Central memory CD8-positive, alpha-beta T cell (primary cell): ENCODE measurements around the gene CDC7.
A peak's percentile ranks its signal among the peaks of the same experiment; 100 is the strongest.
"Not testable (repeated sequence)": the region's sequence is repeated elsewhere in the genome, so short reads cannot be mapped to it uniquely, and the experiment has no call there.

Experiments used
- ATAC-seq: fragments of 150-1000 bp; cut with Tn5 transposase; replicated peaks from 2 replicates; pipeline ENCODE4 v1.10.0; 2022; ENCODE audit warnings: mild to moderate bottlenecking, moderate FRiP score, moderate number of reproducible peaks; ENCODE audit not compliant: poor library complexity, severe bottlenecking; ENCODE audit errors: extremely low read depth
- DNase-seq, 2 donors: peaks; one replicate each; pipeline ENCODE4 v3.0.0; 2021; ENCODE audit warnings: low spot score in 2 of 2
- H3K27ac Mint-ChIP-seq: one replicate; pipeline ENCODE4 v1.8.0; 2022; ENCODE audit warnings: low read depth, mild to moderate bottlenecking, moderate library complexity, mixed read lengths
- H3K27me3 Mint-ChIP-seq: one replicate; pipeline ENCODE4 v1.8.0; 2022; ENCODE audit warnings: mixed read lengths
- H3K36me3 Mint-ChIP-seq: one replicate; pipeline ENCODE4 v1.8.0; 2022; ENCODE audit warnings: mild to moderate bottlenecking, moderate library complexity, mixed read lengths; ENCODE audit not compliant: insufficient read depth
- H3K4me1 Mint-ChIP-seq: one replicate; pipeline ENCODE4 v1.8.0; 2022; ENCODE audit warnings: mixed read lengths
- H3K4me3 Mint-ChIP-seq: one replicate; pipeline ENCODE4 v1.8.0; 2022; ENCODE audit warnings: mild to moderate bottlenecking, moderate library complexity, mixed read lengths
- H3K9me3 Mint-ChIP-seq: one replicate; pipeline ENCODE4 v1.8.0; 2022; ENCODE audit warnings: mixed read lengths

CDC7 gene

GRCh38 chr1:91500756-91501522 lies at the start of gene CDC7:
CDC7 (plus strand) TSS chr1:91500851; CDS start chr1:91501717, 866 bp downstream.
- Mint-ChIP-seq H3K36me3 (peaks cover 4% of the 10 kb centered on the region), H3K9me3 (no peaks in the 10 kb centered on the region), H3K27me3 (no peaks in the 10 kb centered on the region), H3K4me1 (peaks cover 13% of the 10 kb centered on the region), H3K27ac (no peak within 1 kb of the TSS), H3K4me3 (no peak within 1 kb of the TSS)
- ATAC-seq (peak; percentile 67), DNase-seq (peak; percentile 59 to 60)

GRCh38 chr1:91454136-91454535 lies 46.5 kb upstream of the CDC7 start:
- Mint-ChIP-seq H3K36me3 (no peaks in the 10 kb centered on the region), H3K4me1 (no peaks in the 10 kb centered on the region), H3K9me3 (no peaks in the 10 kb centered on the region), H3K27me3 (no peaks in the 10 kb centered on the region), H3K4me3 (no peak overlapping the region), H3K27ac (no peak overlapping the region)
- ATAC-seq = no peak
- DNase-seq = no peak

GRCh38 chr1:91455334-91455733 lies 45.3 kb upstream of the CDC7 start:
- Mint-ChIP-seq H3K4me1 (no peaks in the 10 kb centered on the region), H3K4me3 (no peak overlapping the region), H3K36me3 (no peaks in the 10 kb centered on the region), H3K27ac (no peak overlapping the region), H3K27me3 (no peaks in the 10 kb centered on the region), H3K9me3 (no peaks in the 10 kb centered on the region)
- no peak for ATAC-seq
- no peak for DNase-seq

- Mint-ChIP-seq H3K27ac (no peak overlapping the region), H3K4me1 (no peaks in the 10 kb centered on the region), H3K9me3 (no peaks in the 10 kb centered on the region), H3K36me3 (no peaks in the 10 kb centered on the region), H3K27me3 (no peaks in the 10 kb centered on the region), H3K4me3 (no peak overlapping the region)
- ATAC-seq = no peak
- no peak for DNase-seq
Observed at GRCh38 chr1:91455896-91456295, 44.8 kb upstream of the CDC7 start.

GRCh38 chr1:91465350-91465749 lies 35.3 kb upstream of the CDC7 start:
- not testable (repeated sequence) for H3K36me3 Mint-ChIP-seq, ATAC-seq, DNase-seq, H3K4me1 Mint-ChIP-seq, H3K27ac Mint-ChIP-seq, H3K4me3 Mint-ChIP-seq
- H3K27me3 Mint-ChIP-seq = peaks cover 14% of the 10 kb centered on the region
- peaks cover 22% of the 10 kb centered on the region for H3K9me3 Mint-ChIP-seq

GRCh38 chr1:91476533-91477217 lies 24.0 kb upstream of the CDC7 start:
- no peak overlapping the region for H3K27ac Mint-ChIP-seq
- H3K36me3 Mint-ChIP-seq = no peaks in the 10 kb centered on the region
- no peak for DNase-seq
- no peaks in the 10 kb centered on the region for H3K4me1 Mint-ChIP-seq
- no peak for ATAC-seq
- no peaks in the 10 kb centered on the region for H3K27me3 Mint-ChIP-seq
- H3K4me3 Mint-ChIP-seq = no peak overlapping the region
- H3K9me3 Mint-ChIP-seq = no peaks in the 10 kb centered on the region

- no peak for DNase-seq
- H3K4me1 Mint-ChIP-seq = peaks cover 6% of the 10 kb centered on the region
- H3K4me3 Mint-ChIP-seq = no peak overlapping the region
- H3K27ac Mint-ChIP-seq = no peak overlapping the region
- H3K27me3 Mint-ChIP-seq = peaks cover 10% of the 10 kb centered on the region
- H3K9me3 Mint-ChIP-seq = peaks cover 7% of the 10 kb centered on the region
- ATAC-seq = no peak
- no peaks in the 10 kb centered on the region for H3K36me3 Mint-ChIP-seq
Observed at GRCh38 chr1:91487469-91487868, 13.2 kb upstream of the CDC7 start.

- H3K27me3 Mint-ChIP-seq = no peaks in the 10 kb centered on the region
- no peak overlapping the region for H3K27ac Mint-ChIP-seq
- no peaks in the 10 kb centered on the region for H3K36me3 Mint-ChIP-seq
- no peak for ATAC-seq
- no peak overlapping the region for H3K4me3 Mint-ChIP-seq
- no peak for DNase-seq
- no peaks in the 10 kb centered on the region for H3K9me3 Mint-ChIP-seq
- H3K4me1 Mint-ChIP-seq = peaks cover 6% of the 10 kb centered on the region
Observed at GRCh38 chr1:91490501-91490900, 10.2 kb upstream of the CDC7 start.

GRCh38 chr1:91498035-91498434 lies 2.6 kb upstream of the CDC7 start:
- Mint-ChIP-seq H3K27ac (no peak overlapping the region), H3K36me3 (peaks cover 4% of the 10 kb centered on the region), H3K9me3 (no peaks in the 10 kb centered on the region), H3K27me3 (no peaks in the 10 kb centered on the region), H3K4me3 (no peak overlapping the region), H3K4me1 (peaks cover 7% of the 10 kb centered on the region)
- ATAC-seq (no peak), DNase-seq (no peak)

GRCh38 chr1:91498498-91499245 lies 2.0 kb upstream of the CDC7 start:
- H3K36me3 Mint-ChIP-seq = peaks cover 4% of the 10 kb centered on the region
- no peak for ATAC-seq
- H3K4me3 Mint-ChIP-seq = no peak overlapping the region
- no peak for DNase-seq
- no peaks in the 10 kb centered on the region for H3K9me3 Mint-ChIP-seq
- H3K4me1 Mint-ChIP-seq = peaks cover 7% of the 10 kb centered on the region
- H3K27me3 Mint-ChIP-seq = no peaks in the 10 kb centered on the region
- H3K27ac Mint-ChIP-seq = no peak overlapping the region

GRCh38 chr1:91499346-91499745 lies 1.3 kb upstream of the CDC7 start:
- DNase-seq (no peak), ATAC-seq (no peak)
- Mint-ChIP-seq H3K27me3 (no peaks in the 10 kb centered on the region), H3K4me1 (peaks cover 7% of the 10 kb centered on the region), H3K27ac (no peak overlapping the region), H3K4me3 (no peak overlapping the region), H3K9me3 (no peaks in the 10 kb centered on the region), H3K36me3 (peaks cover 4% of the 10 kb centered on the region)

- peak; percentile 21 for ATAC-seq
- no peak for DNase-seq
- Mint-ChIP-seq H3K9me3 (no peaks in the 10 kb centered on the region), H3K4me1 (peaks cover 13% of the 10 kb centered on the region), H3K27me3 (no peaks in the 10 kb centered on the region), H3K4me3 (no peak overlapping the region), H3K36me3 (peaks cover 4% of the 10 kb centered on the region), H3K27ac (no peak overlapping the region)
Observed at GRCh38 chr1:91499904-91500755, 521 bp upstream of the CDC7 start.
